Stimulated activated CD4-positive, alpha-beta T cell treated with anti-CD3 and anti-CD28 coated beads, Interleukin-15, amount 100 ng/mL, for 1 hour (primary cell): ENCODE measurements around the gene MCOLN2.
"Not testable (repeated sequence)": the region's sequence is repeated elsewhere in the genome, so short reads cannot be mapped to it uniquely, and the experiment has no call there.

ENCODE experiments used
- DNase-seq, 2 donors: peaks; one replicate each; pipeline ENCODE4 v3.0.0-alpha.2; 2020; ENCODE audit warnings: low read depth in 1 of 2, low spot score in 1 of 2

Gene MCOLN2

DNA sequence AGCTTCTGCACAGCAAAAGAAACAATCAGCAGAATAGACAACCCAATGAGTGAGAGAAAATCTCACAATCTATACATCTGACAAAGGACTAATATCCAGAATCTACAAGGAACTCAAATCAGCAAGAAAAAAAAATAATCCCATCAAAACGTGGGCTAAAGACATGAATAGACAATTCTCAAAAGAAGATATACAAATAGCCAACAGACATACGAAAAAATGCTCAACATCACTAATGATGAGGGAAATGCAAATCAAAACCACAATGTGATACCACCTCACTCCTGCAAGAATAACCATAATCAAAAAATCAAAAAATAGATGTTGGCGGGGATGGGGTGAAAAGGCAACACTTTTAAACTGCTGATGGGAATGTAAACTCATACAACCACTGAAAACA lies 10.4 kb downstream of the MCOLN2 start:
- not testable (repeated sequence) for DNase-seq

DNA sequence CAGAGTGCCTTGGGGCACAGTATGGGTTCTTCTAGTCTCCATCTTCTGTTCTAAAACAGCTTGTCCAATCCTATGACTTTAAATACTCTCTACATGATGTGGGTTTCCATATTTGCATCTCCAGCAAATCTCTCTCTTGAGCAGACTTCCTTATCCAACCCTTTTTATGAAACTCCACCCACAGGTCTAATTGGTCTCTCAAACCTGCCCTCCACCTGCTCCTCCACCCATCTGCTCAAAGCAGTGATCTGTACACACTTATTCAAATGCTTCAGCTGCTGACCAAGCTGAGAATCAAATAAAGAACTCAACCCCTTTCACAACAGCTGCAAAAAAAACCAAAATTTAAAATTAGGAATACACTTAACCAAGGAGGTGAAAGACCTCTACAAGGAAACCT lies 11.5 kb downstream of the MCOLN2 start:
- no peak for DNase-seq

GRCh38 chr1:84982395-84982794 lies 14.5 kb downstream of the MCOLN2 start:
- DNase-seq: no peak

- no peak for DNase-seq
Measured at GRCh38 chr1:84975035-84975434, 21.9 kb downstream of the MCOLN2 start.

DNA sequence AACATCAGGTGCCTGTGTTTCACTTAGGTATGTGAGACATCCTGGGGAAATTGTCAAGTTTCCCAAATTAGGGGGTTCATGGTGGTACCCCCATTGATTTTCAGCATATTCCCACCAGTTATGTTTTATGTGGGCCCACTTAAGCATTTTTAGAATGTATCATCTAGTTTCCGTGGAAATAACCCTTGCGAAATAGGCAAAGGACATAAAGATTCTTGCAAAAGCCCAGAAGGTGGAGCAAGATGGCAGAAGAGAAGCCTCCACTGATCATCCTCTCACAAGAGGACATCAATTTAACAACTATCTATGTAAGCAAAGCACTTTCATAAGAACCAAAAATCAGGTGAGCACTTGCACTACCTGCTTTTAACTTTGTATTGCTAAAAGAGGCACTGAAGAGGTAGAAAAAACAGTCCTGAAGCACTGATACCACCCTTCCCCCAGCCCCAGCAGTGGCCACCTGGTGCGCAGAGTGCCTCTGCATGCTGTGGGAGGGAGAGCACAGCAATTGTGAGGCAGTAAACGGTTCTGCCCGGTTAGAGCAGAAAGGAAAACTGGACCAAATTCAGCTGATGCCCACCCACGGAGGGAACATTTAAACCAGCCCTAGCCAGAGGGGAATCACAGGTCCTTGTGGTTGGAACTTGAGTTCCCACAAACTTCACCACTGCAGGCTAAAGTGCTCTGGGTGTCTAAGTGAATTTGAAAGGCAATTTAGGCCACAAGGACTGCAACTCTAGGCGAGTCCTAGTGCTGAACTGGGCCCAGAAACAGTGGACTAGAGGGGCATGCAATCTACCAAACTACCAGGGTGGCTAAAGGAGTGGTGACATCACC lies 23.2 kb downstream of the MCOLN2 start:
- DNase-seq: no peak

- no peak for DNase-seq
Measured at GRCh38 chr1:84972377-84972987, 24.4 kb downstream of the MCOLN2 start.

DNA sequence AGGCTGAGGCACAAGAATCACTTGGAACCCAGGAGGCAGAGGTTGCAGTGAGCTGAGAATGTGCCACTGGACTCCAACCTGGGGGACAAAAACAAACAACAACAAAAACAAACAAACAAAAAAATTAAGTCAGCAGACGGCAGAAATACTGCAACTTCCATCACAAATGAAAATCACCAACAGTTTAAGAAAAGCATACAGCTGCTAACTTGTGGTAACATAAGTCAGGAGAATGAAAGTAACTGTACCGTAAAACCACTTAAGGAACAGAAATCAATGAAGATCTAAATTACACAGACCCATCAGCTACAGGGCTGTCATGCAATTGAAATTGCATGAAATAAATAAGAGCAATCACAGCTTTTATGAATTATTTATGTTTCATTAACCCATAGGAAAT lies 25.0 kb downstream of the MCOLN2 start:
- no peak for DNase-seq

DNA sequence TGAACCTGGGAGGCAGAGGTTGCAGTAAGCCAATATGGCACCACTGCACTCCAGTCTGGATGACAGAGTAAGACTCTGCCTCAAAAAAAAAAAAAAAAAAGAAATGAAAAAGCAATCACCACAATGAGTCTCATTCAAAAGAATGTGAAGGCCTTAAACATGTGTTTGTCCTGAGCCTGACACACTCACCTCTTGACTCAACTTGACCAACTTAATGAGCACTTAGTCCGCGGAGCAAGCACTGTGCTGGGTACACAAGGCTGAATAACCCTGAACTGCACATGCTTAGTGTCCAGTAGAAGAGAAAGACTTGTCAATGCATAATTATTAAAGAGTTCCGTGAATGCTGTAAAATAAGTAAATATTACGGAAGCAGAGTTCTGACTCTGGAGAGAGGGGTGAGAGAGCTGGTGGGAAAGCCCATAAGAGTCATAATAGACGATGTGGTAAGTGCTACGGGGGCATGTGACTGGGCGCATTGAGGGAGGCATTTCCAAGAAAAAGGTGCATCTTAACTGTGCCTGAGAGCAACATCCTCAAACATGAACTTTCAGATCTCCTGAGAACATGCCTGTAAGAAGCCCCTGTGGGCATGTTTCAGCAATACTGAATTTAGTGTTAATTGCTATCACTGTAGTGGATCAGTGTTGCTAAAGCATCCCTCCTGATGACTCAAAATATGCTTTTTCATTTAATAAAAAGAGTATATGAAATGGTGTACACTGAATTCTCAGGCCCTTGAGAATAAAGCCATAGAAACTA lies 27.2 kb downstream of the MCOLN2 start:
- DNase-seq: no peak

GRCh38 chr1:84968865-84969264 lies 28.0 kb downstream of the MCOLN2 start:
- no peak for DNase-seq

- no peak for DNase-seq
Measured at GRCh38 chr1:84968101-84968500, 28.8 kb downstream of the MCOLN2 start.

DNA sequence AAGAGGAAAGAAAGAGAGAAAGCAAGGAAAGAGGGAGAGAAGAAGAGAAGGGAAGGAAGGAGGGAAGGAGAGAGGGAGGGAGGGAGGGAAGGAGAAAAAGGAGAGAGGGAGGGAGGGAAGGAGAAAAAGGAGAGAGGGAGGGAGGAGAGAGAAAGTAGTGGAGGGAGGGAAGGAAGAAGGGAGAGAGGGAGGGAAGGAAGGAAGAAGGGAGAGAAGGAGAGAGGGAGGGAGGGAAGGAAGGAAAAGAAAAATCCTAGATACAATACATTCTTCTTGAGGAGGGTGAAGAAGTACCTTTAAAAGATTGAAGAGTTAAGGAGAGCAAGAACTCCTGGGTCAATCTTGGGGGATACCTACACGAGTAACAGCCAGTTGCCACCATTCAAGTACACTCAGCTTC lies 29.2 kb downstream of the MCOLN2 start:
- DNase-seq: no peak

DNA sequence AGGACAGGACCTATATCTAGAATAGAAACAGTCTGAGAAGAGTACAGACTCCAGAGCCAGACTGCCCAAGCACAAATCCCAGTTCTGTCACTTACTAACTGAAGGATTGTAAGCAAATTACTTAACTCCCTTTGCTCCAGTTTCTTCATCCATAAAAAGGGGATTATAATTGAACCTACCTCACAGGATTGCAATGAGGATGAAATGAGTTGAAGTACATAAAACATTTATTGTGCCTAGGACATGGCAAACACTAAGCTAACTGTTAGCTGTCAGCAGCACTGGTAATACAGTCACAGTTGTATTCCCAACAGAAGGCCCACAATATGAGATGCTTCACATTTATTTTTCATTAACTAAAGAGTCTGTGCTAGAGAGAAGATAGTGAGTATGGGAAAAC lies 33.9 kb downstream of the MCOLN2 start:
- DNase-seq: no peak

DNA sequence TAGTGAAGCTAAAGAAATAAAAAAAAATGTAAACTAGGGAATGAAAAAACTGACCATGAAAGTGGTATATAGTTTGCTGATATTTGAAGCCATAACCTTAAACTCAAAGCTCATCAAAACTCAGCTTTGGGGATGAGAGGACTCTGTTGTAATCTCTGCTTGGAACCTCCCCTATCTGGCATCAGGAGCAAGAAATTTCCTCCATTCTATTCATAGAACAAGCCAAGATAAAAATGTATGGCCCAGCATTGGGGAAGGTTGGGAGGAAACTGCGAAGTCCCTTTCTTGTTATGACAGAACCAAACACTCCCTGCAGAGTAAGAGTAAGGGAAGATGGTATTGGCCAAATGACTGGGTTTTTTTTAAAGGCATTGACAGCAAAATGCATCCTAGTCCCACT lies 35.6 kb downstream of the MCOLN2 start:
- DNase-seq: no peak

GRCh38 chr1:84960371-84960770 lies 36.5 kb downstream of the MCOLN2 start:
- no peak for DNase-seq

DNA sequence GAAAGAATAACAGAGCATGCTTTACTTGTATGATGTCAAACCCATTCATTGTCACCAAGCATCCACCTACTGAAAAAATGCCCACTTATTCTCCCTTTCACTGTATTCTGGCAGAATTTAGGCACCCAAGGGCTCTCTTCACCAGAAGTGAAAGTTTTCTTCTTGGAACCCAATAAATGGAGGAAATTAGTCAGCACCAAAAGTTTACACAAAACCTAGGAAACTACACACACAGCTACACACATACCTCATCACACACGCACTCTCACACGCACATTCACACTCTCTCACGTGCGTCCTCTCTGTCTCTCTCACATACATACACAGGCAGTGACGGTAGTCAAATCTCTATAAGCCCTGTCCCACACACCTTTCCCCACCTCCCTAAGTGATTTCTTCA lies 37.6 kb downstream of the MCOLN2 start:
- DNase-seq: peak in 1 of 2 donors; percentile 10

GRCh38 chr1:84957966-84958365 lies 38.9 kb downstream of the MCOLN2 start:
- DNase-seq: no peak

DNA sequence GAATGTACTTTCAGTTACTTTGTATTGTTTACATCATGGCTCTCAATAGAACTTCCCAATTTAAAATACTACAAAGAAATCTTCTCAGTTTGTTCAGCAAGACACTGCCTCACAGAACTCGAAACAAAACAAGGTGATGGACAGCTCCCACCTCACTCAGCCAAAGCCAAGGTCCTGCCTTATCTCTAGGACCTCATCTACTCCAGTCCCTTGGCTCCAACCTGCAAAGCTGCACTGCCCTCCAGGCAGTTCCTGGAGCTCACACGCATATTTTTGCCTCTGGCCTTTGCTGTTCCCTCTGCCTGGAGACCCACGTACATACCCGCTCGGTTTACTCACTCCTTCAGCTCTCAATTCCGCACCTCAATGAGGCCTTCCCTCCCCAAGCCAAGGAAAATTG lies 40.3 kb downstream of the MCOLN2 start:
- no peak for DNase-seq

GRCh38 chr1:84956097-84956496 lies 40.8 kb downstream of the MCOLN2 start:
- DNase-seq: no peak

DNA sequence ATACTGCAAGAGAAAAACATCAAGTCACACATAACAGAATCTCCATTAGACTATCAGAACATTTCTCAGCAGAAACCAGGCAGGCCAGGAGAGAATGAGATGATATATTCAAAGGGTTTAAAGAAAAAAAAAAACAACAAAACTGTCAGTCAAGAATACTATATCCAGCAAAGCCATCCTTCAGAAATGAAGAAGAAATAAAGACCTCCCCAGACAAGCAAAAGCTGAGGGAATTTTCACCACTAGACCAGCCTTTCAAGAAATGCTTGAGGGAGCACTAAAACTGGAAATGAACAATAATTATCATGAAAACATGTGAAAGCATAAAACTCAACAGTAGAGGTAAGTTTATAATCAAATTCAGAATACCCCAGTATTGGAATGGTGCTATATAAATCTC lies 47.2 kb downstream of the MCOLN2 start:
- DNase-seq: no peak

- no peak for DNase-seq
Measured at GRCh38 chr1:84947536-84948410, 49.1 kb downstream of the MCOLN2 start.

DNA sequence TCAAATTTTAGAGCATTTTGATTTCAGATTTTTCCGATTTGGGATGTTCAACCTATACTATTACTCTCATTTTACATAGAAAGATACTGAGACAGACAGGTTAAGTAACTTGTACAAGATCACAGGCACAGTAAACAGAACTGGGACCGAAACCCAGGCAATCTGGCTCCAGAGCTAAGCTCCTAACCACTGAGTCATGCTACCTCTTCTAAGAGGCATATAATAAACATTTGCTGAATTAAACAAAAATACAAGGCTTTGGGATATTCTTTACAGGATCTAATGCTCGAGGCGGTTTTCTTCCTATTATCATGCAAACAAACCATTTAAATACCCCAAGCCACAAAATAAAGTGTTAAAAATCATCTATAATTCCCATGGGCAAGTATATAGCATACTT lies 50.3 kb downstream of the MCOLN2 start:
- no peak for DNase-seq
